GM19328 (cell line): Measurements from ENCODE around the gene SPAG7.

Experiments used
- ATAC-seq: cut with Tn5 transposase; IDR thresholded peaks from one replicate; pipeline ENCODE4 v1.9.1; 2021; ENCODE audit warnings: mild to moderate bottlenecking, moderate library complexity; ENCODE audit not compliant: unreplicated experiment

The SPAG7 gene

DNA sequence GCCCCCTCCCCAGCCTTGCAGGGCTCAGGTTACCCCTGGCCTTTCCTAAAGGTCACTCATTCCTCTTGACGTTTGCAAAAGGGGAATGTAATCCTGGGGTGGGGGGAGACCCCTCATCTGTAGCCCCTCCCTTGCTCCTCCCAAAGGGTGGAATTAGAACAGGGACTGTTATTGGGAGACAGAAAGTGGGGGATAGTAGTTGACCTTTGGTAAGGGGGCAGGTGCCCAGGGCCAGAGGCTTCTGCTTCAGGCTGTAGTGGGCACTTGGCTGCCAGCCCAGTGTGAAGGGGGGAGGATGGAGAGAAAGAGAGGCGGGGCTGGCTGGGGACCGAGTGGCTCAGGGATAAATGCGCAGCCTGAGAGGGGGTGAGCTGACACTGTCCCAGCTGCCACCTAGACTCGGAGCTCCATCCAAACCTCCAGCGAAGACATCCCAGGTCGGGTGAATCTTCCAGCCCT, 16.8 kb downstream of the SPAG7 start, which contains the start of gene ENO3:
ENO3 (plus strand) TSS at position 374 of the 459 bp plus-strand sequence. CDS start 711 bp downstream, outside the sequence.
- no peak for ATAC-seq

DNA sequence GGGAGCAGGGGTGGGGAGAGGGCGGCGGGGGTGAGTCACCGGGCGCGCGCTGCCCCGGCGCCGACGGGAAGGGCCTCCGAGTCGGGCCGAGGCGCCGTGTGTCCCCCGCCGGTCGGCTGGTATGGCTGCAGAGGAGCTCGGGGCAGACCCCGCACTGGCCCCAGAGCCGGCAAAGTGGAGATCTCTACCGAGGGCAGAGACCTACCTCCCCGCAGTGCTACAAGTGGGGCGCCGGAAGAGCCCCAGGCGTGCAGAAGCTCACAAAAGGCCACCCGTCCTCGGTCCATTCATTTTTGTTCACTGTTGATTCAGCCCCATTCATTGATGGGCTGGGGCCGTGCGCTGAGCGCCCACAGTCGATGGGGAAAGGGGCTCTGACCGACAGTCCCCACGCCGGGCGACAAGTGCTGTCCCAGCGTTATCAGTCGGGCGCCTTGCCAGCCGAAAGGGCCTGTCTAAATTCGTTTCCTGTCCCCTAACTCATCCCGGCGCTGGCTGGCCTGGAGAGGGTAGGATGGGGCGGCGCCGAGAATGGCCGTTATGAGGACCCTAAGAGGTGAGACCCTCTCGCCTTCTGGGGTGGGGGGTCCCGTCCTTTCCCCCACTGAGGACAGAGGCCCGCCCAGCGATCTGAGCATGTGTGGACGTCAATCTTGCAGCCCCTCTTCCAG, 17.4 kb downstream of the SPAG7 start:
- no peak for ATAC-seq

DNA sequence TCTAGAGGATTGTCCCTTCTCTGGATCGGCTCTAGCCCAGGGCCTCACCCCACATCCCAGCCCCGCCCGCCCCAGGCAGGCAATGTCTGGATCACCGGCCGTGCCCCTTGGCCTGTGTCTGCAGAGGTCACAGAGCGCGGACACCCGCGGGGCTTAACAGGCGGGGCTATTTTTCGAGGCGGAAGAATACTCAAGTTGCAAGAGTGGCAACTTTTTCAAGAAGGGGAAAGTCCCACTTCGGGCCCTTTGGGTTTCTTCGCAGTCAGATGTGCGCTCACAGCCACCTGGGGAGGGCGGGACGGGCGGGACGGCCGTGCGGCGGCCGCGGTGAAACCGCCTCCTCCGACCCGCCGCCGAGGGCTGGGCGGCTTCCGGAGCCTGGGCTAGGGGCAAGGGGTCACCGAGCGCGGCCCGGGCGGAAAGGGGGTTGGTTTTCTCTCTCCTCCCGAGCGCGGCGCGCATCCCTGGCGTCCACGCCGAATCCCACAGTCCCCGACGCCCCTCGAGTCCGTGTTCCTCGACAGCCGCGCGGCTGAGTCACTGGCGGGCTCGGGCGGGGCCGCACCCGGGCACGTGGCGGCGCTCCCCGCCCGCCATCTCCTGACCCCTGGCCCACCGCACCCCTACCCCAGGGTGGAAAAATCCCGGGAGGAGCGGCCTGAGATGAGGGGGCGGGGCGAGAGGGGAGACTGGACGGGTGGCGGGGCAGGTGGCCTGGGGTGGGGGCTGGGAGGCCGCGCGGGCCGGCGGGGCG, 18.1 kb downstream of the SPAG7 start:
- no peak for ATAC-seq

DNA sequence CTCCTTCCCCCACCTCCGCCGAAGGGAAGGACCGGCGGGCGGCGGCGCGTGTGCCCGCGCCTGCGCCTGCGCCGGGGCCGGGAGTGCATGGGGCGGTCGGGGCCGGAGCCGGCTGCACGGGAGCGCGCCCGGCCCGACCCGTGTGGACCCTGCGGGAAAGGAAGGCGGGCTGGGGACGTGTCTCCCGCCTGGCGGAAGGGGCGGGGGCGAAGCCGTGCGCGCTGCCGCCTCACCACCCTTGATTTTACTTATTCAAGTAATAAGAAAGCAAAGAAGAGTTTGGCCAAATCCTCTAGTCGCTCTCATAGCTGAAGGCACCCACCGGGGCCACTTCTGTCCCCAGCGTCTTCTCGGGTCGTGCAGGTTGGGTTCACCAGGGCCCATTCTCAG, 18.7 kb downstream of the SPAG7 start:
- peak; percentile 34 for ATAC-seq

DNA sequence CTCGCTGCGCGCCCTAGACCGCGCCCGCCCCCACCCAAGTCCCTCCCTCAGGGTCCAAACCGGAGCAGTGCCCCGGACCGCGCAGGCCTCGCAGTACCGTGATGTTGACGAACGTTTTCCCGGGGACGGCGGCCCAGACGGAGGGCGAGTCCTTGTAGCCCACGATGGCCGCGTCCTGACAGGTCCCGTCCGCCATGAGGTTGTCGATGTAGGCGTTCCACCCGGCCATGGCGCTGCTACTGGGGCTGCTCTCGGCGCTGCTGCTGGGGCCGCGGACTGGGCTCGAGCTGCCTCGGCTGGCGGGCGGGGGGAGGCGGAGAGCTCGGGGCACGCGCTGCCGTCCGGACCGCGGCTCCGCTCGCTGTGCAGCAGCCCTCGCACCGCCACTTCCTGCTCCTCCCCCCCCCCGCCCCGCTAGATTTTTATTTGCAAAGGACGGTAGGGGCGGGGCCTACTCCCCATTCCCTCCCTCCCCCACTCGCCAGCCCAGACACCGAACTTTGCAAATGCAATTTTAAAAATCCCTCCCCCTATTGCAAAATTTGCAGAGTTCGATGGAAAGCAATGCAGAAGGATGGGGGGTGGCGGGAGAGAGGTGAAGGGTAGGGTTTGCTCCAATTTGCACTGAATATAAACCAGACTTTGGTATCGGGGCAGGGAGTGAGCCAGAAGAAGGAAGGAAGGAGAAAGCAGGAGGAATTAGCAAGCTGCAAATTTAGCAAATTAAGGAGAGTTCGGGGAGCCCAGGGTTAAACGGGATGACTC, 19.3 kb downstream of the SPAG7 start, which contains the start of gene PFN1:
PFN1 (minus strand) TSS at position 365 of the 765 bp plus-strand sequence; CDS start at position 229, 136 bp downstream.
- peak; percentile 15 for ATAC-seq

DNA sequence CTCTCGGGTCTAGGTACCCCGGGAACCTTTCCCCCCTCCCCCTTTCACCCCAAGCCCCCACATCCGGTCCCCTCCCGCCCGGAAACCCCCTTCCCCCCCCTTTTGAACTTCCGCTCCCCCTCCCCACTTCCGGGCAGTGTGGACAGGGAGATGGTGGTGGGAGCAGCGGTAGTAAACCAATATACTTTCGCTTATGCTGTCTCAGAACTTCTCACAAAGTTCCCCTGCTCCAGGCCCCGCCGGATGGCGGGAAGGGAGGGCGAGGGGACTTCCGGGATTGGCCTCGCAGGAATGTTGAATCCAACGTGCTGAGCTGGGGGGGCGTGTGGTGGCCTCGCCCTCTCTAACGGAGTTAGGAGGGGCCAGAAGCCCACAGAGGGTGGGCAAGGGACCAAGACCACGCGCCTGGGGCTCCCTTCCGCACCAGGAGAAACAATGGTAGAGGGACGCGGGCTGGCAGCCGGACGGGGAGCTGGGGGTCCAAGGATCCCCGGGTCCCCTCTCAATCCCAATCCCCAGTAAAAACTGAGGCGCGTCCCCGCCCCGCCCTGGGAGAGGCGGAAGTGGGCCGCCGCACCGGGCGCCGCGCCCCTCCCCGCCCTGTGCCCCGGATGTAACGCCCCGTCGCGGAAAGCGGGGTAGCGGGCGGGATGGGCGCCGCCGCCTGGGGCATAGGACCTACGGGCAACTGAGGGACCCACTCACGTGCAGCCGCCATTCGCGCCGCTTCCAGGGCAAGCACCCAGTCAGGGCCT, 20.0 kb downstream of the SPAG7 start:
- peak; percentile 5 for ATAC-seq

DNA sequence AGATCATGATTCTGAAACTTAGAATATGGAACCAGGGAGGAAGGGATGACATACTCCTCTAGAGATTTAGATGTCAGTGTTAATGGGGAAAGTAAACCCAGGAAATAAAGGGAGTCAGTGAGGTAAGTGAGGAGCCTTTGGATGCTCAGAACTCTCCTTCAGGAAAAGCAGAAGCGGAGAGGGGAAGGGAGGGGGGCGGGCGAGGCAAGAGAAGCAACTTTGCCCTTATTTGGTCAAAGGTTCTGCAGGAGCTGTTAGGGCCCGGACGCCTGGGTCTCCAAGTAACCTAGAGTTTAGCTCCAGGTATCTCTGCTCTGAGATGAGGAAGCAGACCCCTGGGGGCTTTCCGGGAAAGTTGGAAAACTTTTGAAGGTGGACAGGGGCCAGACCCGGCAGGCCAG, 20.6 kb downstream of the SPAG7 start:
- no peak for ATAC-seq

DNA sequence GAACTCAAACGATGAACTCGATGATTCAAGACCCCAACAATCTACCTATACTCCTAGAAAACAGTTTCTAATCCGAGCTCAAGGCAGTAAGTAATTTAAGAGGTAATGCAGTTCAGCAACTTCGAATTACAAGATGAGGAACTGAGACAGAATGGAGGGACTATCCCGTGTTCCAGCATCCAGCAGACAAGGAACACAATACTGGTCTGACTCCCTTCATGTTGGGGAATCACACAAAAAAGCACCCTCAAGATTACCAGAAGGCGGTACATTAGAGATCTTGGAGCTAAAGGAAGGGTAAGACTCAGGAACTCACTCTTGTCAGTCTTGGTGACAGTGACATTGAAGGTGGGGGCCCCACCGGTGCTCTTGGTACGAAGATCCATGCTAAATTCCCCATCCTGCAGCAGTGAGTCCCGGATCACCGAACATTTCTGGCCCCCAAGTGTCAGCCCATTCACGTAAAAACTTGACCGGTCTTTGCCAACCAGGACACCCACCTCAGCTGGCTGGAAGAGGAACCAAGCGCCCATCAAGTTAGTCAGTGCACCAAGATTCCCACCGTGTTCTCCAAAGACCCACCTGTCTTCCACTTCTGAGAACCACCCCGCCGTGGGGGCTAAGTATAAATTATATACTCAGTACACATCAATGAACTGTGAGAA, 21.2 kb downstream of the SPAG7 start:
- ATAC-seq: no peak

DNA sequence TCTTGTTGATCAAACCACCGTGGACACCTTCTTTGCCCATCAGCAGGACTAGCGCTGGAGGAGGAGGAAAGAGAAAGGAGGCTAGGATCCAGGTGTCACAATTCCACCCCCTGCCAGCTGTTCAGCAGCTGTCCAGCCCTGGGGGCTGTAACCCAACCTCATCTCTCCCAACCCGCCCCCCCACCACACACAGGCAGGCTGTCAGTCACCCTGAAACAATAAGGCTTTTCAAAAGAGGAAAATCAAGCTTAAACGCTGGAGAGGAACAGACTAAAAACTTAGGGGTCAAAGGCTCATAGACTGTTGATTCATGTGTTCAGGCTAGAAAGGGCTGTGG, 21.7 kb downstream of the SPAG7 start:
- no peak for ATAC-seq

DNA sequence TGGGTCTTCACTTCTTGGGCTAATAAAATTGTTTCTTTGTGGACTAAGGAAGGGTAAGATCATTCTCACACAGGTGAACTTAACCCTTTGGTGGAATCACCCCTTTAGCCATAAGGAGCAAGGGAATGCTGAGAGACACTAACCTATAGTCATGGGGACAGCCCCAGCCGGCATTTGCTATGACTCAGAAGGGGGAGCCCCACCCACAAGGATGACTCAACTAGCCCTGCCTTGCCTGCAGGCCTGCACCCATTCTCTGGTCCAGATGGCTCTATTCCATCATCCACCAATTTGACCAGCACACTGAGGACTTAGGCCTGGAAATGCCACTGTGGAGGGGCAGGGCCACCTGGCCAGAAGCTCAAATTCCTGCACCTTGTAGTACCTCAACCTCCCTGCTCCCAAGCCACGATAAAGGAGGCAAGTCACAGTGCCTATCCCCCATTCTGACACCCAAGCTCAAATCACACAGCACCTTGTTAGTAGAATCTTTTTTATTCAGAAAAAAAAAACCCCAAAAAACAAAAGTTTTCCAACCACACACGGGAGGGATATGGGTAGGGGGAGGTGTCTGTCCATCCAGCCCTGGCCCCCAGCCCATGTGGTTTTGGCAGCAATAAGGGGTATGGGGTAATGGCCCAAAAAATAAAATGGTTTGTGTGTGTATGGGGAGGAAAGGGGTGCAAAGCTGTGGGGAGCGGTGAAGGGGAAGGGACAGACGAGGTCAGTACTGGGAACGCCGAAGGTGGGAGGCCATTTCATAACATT, 22.3 kb downstream of the SPAG7 start:
- no peak for ATAC-seq

DNA sequence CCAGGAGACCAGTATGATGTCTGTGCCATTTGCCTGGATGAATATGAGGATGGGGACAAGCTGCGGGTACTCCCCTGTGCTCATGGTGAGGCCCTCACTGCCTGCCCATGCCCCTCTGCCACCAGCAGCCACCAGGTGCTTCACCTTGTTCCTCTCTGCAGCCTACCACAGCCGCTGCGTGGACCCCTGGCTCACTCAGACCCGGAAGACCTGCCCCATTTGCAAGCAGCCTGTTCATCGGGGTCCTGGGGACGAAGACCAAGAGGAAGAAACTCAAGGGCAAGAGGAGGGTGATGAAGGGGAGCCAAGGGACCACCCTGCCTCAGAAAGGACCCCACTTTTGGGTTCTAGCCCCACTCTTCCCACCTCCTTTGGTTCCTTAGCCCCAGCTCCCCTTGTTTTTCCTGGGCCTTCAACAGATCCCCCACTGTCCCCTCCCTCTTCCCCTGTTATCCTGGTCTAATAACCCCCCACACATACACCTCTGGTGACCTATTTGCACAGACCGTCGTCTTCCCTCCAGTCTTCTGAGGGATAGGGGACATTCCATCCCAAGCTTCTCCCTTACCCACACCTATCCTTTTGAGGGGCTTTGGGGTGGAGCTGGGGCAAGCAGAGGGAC, 23.0 kb downstream of the SPAG7 start:
- ATAC-seq: no peak

DNA sequence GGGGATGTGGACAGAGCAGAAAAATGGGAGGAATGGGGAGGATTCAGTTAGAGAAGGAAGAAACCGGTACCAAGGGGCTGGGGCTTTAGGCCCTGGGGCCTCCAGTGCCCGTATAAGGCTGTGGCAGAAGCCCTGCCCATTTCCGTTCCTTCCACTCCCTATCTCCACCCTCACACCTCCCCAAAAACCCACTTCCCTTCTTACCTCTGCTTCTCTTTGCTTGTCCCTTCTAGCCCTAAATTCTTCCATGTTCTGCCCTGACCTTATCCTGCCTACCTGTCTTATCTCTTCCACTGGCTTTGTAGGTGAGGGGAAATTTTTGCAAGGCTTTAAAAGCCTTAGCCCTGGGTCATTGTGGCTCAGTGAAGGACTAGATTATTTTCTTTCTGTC, 23.5 kb downstream of the SPAG7 start:
- no peak for ATAC-seq

DNA sequence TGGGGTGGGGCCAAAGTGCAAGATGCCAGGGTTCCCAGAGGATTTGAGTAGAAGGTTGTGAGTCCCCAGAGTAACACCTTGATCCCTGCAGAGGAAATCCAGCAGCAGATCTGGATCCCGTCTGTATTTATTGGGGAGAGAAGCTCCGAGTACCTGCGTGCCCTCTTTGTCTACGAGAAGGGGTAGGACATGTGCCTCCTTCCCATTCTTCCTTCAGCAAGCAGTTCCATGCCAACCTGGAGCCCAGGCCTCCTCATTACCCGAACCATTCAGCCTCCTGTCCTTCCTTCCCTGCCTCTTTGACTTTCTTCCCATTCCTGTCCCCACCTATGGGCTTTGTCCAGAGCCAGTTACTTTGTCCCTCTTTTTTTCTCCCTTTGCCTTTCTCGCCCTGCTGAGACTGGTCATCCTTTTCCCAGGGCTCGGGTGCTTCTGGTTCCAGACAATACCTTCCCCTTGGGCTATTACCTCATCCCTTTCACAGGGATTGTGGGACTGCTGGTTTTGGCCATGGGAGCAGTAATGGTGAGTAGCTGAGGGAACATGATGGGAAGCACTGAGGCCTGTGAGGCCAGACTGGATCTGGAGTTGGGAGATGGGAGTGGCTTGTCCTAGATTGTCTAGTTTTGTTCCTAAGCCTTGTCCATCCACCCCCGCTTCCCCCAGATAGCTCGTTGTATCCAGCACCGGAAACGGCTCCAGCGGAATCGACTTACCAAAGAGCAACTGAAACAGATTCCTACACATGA, 24.7 kb downstream of the SPAG7 start:
- no peak for ATAC-seq

DNA sequence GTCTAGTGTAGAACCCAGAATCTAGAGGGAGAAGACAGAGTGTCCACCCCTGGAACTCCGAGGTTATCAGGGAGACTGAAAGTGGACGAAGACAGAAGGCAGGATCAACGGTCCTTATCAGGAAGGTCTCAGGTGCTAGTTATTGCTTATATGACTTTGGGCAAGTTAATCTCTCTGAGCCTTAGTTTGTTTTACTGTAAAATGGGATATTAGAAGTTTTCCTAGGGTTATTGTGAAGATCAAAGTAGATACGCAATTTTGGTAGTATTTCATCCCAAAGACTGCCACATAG, 26.4 kb downstream of the SPAG7 start:
- ATAC-seq: no peak

DNA sequence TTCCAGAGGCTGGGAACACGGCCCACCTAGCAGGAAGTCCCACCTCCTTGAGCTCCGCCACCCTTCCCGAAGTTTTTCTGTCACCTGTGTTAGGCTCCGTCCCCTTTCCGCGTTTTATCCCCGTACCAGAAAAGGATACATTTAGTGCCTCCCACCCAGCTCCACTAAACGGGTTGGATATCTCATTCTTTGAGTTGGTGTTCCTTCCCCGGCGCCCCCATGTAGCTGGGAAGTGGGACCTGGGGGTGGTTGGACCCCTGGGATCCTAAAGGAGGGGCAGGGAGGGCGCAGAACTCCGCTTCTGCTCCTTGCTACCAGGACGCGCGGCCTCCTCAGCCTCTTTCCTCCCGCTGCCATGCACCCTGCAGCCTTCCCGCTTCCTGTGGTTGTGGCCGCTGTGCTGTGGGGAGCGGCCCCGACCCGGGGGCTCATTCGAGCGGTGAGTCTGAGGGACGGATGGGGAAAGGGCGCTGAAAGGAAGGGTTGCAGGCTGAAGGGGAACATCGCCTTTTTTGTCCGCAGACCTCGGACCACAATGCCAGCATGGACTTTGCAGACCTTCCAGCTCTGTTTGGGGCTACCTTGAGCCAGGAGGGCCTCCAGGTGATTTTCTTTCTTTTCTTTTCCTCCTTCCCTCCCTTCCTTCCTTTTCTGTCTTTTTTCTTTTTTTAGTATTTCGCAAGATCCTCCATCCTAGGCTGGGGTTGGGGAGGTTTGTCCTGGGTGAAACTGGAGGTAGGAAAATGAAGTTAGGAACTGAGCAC, 26.9 kb downstream of the SPAG7 start:
- ATAC-seq: no peak

DNA sequence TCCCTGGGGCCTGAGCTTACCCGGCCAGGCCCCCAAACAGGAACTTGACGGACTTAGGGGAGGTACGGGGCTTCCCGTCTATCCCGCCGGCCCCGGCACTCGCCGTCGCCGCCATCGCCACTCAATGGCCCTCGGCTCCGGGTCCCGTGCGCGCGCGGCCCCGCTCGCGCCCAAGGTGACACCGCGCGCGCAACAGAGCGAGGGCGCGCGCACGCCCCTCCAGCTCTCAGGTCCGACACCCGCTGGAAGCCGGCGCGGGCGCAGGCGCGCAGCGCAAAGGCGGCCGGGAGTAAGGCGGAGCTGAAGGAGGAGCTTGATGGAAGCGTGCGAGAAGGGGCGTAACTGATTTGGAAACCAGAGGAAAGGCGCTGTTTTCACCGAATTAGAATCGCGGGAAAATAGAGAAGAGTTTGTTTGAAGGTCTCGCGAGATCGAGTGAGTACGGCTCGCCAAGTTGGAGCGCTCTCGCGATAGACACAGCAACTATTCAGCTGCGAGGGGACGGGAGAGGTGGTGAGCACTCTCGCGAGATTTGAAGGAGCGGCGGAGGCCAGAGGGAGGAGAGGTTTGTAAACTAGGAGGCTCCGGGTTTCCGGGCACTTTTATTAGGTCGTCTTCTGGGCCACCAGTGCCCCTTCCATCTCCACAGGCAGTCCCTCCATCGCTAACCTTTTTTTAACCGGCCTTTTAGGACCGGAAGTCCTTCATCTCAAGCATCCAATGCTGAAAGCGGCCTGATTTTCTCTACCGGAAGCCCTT, 27.6 kb downstream of the SPAG7 start, which contains the start of the genes RNF167 and SLC25A11:
RNF167 (plus strand) TSS at position 473 of the 759 bp plus-strand sequence. CDS start 642 bp downstream, outside the sequence.
SLC25A11 (minus strand) TSS at position 251 of the 759 bp plus-strand sequence; CDS start at position 115, 136 bp downstream.
- peak; percentile 72 for ATAC-seq

DNA sequence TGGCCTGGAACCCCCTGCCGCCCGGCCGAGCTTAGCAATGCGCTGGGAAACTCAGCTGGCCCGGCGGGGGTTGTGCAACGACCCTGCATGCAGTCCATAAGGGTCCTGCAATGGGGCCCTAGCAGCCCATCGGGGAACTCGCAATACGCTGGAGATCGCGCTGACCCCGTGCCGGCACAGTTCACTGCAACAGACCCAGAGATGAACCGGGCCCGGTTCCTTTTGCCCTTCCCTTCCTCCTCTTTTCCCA, 28.1 kb downstream of the SPAG7 start:
- ATAC-seq: peak; percentile 9
